CD4-positive, alpha-beta memory T cell (primary cell): ENCODE measurements around the gene C1QTNF5. TPM values are rescaled to one million over a fixed set of nuclear protein-coding genes. Genes with fewer than 3 reads are reported as not detected.
A peak's percentile ranks its signal among the peaks of the same experiment; 100 is the strongest.

Experiments
- CTCF ChIA-PET: fragments of 350-600 bp; sonication (Branson Sonifier 250); formaldehyde crosslinking; loops from one replicate; lab custom pipeline; 2021; ENCODE audit warnings: inconsistent platforms; ENCODE audit not compliant: partially characterized antibody; lab: Charles Lee
- POLR2A ChIA-PET: fragments of 350-600 bp; sonication (Branson Sonifier 250); formaldehyde crosslinking; loops from one replicate; lab custom pipeline; 2021; ENCODE audit not compliant: partially characterized antibody; lab: Charles Lee
- DNase-seq, 5 donors: peaks; one replicate each; pipeline versions ENCODE4 v3.0.0 to v3.0.0-alpha.2; 2020 to 2022; ENCODE audit warnings: mixed read lengths in 1 of 5
- H3K27ac ChIP-seq: one replicate; pipeline ENCODE4 v1.7.0; 2013; ENCODE audit warnings: low read depth, low read length
- H3K27me3 ChIP-seq: 2 replicates; pipeline ENCODE4 v1.7.0; 2013; ENCODE audit warnings: mild to moderate bottlenecking, low read length, moderate library complexity; ENCODE audit not compliant: insufficient read depth
- H3K36me3 ChIP-seq: 2 replicates; pipeline ENCODE4 v1.7.0; 2013; ENCODE audit warnings: mild to moderate bottlenecking, low read length, moderate library complexity; ENCODE audit not compliant: insufficient read depth
- H3K4me1 ChIP-seq: 2 replicates; pipeline ENCODE4 v1.7.0; 2013; ENCODE audit warnings: mild to moderate bottlenecking, low read length, moderate library complexity; ENCODE audit not compliant: insufficient read depth
- H3K4me3 ChIP-seq, 2 donors: one replicate each; pipeline ENCODE4 v1.7.0; 2013; ENCODE audit warnings: low read length in 2 of 2, mild to moderate bottlenecking in 1 of 2
- H3K9me3 ChIP-seq, 2 donors: one replicate each; pipeline ENCODE4 v1.7.0; 2013; ENCODE audit warnings: low read length in 2 of 2, control low read depth in 1 of 2; ENCODE audit not compliant: control insufficient read depth in 1 of 2
- H3K27ac Mint-ChIP-seq, 7 donors: one replicate each; pipeline ENCODE4 v1.8.0; 2020 to 2021; ENCODE audit warnings: mixed read lengths in 7 of 7, mild to moderate bottlenecking in 6 of 7, inconsistent platforms in 3 of 7, moderate library complexity in 3 of 7
- H3K27me3 Mint-ChIP-seq, 2 donors: one replicate each; pipeline ENCODE4 v1.8.0; 2020 to 2021; ENCODE audit warnings: mixed read lengths in 2 of 2
- H3K36me3 Mint-ChIP-seq, 2 donors: one replicate each; pipeline ENCODE4 v1.8.0; 2020 to 2021; ENCODE audit warnings: mixed read lengths in 2 of 2, inconsistent platforms in 1 of 2, mild to moderate bottlenecking in 1 of 2
- H3K4me1 Mint-ChIP-seq, 4 donors: one replicate each; pipeline ENCODE4 v1.8.0; 2020 to 2021; ENCODE audit warnings: mixed read lengths in 4 of 4, mild to moderate bottlenecking in 1 of 4
- H3K4me3 Mint-ChIP-seq, 8 donors: one replicate each; pipeline ENCODE4 v1.8.0; 2020 to 2021; ENCODE audit warnings: mixed read lengths in 8 of 8, mild to moderate bottlenecking in 7 of 8, moderate library complexity in 6 of 8, inconsistent platforms in 3 of 8
- H3K9me3 Mint-ChIP-seq, 8 donors: one replicate each; pipeline ENCODE4 v1.8.0; 2020 to 2021; ENCODE audit warnings: mixed read lengths in 8 of 8, mild to moderate bottlenecking in 5 of 8, inconsistent platforms in 3 of 8, moderate library complexity in 1 of 8
- intact Hi-C: fragments of 100-400 bp; cut with micrococcal nuclease; formaldehyde crosslinking; loops from one replicate; pipeline ENCODE4 v1.15.1; 2023
- polyA plus RNA-seq, 2 donors: library from polyadenylated mRNA; unstranded; fragments of 300-500 nt; fragmentation: Illumina TruSeq; gene quantifications; one replicate each; pipeline ENCODE4 v1.2.3, GENCODE V29; 2021
- total RNA-seq, 2 experiments: library from RNA; stranded (reverse); gene quantifications; one replicate each; pipeline ENCODE4 v1.2.3, GENCODE V29; 2021

Gene C1QTNF5
- total and polyA plus RNA-seq, 4 experiments from 2014 or later: not detected

DNA sequence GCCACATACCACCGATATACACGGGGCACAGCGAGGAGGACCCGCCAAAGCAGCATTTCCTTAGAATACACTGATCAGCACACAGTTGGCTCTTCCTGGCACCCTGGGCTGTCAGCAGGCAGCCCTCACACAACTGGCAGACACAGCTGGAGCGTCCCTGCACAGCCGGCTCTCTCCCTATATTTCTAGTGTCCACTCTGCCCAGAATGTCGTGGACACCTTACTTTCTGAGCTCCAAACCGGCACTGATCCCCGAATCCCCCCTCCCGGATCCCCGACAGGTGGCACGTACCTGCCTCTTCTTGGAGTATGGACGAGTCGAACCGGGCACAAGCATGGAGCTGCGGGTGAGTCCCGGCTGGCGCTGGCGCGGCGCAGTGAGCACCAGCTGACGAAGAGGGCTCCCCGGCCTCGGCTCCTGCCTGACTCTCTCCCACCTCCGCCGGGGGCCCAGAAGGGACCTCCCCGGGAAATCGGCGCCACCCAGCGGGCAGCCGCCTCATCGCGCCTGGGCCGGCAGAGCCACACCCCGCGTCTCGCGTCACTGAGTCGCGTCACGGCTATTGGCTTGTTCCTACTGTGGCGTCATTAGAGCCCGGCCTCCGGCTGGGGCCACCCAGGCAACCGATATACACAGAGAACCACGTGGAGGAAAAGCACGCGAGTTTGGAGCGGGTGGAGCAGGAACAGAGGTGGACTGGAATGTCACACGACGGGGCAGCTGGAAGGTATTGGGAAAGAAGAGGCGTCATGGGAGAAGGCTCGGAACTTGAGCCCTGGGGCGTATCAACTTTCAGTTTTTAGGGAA is 40.7 kb upstream of the C1QTNF5 start, which contains the start of gene USP2:
USP2 (minus strand) TSS at position 510 of the 808 bp plus-strand sequence. CDS start 8,210 bp downstream, outside the sequence.
- H3K9me3 ChIP-seq: no peaks in the 10 kb centered on the region
- peak within 1 kb of the TSS; percentile 77 to 86 for H3K4me3 ChIP-seq
- intact Hi-C loops: loop anchor here (1.0 kb wide), 1 partner anchor 25 kb away; no protein-coding TSS in a partner anchor
- H3K27ac ChIP-seq: peak within 1 kb of the TSS; percentile 49
- DNase-seq: peak; percentile 96 to 98 (median 97)
- no peaks in the 10 kb centered on the region for H3K27me3 ChIP-seq
- no peaks in the 10 kb centered on the region for H3K9me3 Mint-ChIP-seq
- no peak within 1 kb of the TSS for H3K4me3 Mint-ChIP-seq
- H3K4me1 Mint-ChIP-seq: peaks cover 0 to 9% (median 6%) of the 10 kb centered on the region in 4 donors
- H3K27me3 Mint-ChIP-seq: peaks cover 0 to 3% of the 10 kb centered on the region in 2 donors
- H3K4me1 ChIP-seq: peaks cover 17% of the 10 kb centered on the region
- H3K36me3 Mint-ChIP-seq: no peaks in the 10 kb centered on the region
- CTCF ChIA-PET: interaction anchor here (0.7 to 13.9 kb wide), 8 partner anchors 9 to 98 kb away, joined by 3 to 179 read pairs (median 5); no protein-coding TSS in a partner anchor
- POLR2A ChIA-PET: interaction anchor here (0.7 to 2.3 kb wide), 3 partner anchors 17 to 37 kb away, joined by 3 to 16 read pairs (median 3); no protein-coding TSS in a partner anchor
- H3K27ac Mint-ChIP-seq: peak within 1 kb of the TSS in 3 of 7 donors; percentile 75 to 87 (median 87)
- no peaks in the 10 kb centered on the region for H3K36me3 ChIP-seq

DNA sequence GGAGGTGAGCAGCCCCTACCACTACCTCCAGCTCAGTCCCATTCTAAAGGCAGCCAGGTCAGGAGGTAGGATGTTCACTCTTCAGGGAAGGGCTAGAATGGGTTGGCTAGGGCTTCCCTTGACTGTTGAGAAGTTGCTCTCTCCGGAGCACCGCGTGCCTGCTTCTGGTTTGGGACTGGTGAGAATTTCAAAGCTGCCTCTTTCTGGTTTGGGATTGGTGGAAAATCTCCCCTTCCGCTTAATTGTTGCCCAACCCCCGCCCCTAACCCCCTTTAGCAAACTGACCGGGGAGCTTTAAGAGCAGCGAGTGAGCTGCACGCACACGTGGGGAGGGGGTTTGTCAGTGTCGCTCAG is 40.1 kb upstream of the C1QTNF5 start:
- H3K4me1 Mint-ChIP-seq: peaks cover 0 to 9% (median 6%) of the 10 kb centered on the region in 4 donors
- Histone ChIP-seq H3K36me3 (no peaks in the 10 kb centered on the region), H3K4me1 (peaks cover 17% of the 10 kb centered on the region), H3K27me3 (no peaks in the 10 kb centered on the region), H3K27ac (peak overlapping the region; percentile 37), H3K4me3 (peak overlapping the region; percentile 77 to 86), H3K9me3 (no peaks in the 10 kb centered on the region)
- no peaks in the 10 kb centered on the region for H3K36me3 Mint-ChIP-seq
- ChIA-PET POLR2A (interaction anchor here (0.7 to 2.3 kb wide), 3 partner anchors 17 to 37 kb away, joined by 3 to 16 read pairs (median 3); no protein-coding TSS in a partner anchor), CTCF (interaction anchor here (0.7 to 13.9 kb wide), 8 partner anchors 8 to 98 kb away, joined by 3 to 179 read pairs (median 5); no protein-coding TSS in a partner anchor)
- intact Hi-C loops: loop anchor here (1.0 kb wide), 1 partner anchor 25 kb away; no protein-coding TSS in a partner anchor
- peak overlapping the region in 3 of 7 donors; percentile 75 to 87 (median 87) for H3K27ac Mint-ChIP-seq
- no peak overlapping the region for H3K4me3 Mint-ChIP-seq
- peaks cover 0 to 3% of the 10 kb centered on the region in 2 donors for H3K27me3 Mint-ChIP-seq
- no peaks in the 10 kb centered on the region for H3K9me3 Mint-ChIP-seq
- DNase-seq: no peak

DNA sequence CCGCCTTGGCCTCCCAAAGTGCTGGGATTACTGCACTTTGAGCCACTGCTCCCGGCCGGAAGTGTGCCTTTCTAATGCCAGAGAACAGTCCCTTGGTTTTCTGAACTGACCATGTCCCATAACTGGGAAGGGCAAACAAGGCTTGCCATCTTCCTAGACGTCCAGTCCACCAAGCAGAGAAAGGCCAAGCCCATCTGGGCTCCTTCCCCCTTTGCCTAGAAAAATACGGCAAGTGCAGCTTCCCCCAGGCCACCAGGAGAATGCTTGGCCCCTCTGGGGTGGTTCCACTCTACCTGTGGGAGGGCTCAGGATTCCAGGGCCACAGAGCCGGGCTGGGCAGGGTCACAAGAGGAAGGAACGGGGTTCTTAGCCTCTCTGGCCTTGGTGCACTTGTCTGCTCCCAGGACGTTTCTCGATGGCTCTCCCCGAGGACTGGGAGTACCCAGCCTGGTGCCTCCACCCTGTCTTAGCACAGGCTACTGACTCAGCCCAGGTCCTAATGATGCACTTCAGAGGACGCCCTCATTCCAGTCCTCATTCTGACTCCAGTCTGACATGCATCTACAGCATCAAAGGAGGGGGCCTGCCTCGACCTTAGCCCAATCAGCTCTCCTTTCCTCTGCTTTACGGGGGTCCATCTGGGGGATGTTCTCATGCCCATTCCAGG is 39.6 kb upstream of the C1QTNF5 start:
- peaks cover 17% of the 10 kb centered on the region for H3K4me1 ChIP-seq
- H3K36me3 Mint-ChIP-seq: no peaks in the 10 kb centered on the region
- POLR2A ChIA-PET: interaction anchor here (2.3 kb wide), 1 partner anchor 24 kb away, joined by 16 read pairs; no protein-coding TSS in a partner anchor
- no peak for DNase-seq
- intact Hi-C loops: no loop called here
- no peaks in the 10 kb centered on the region for H3K27me3 ChIP-seq
- H3K36me3 ChIP-seq: no peaks in the 10 kb centered on the region
- H3K4me3 ChIP-seq: peak overlapping the region in 1 of 2 donors; percentile 86
- CTCF ChIA-PET: interaction anchor here (1.0 to 13.9 kb wide), 7 partner anchors 8 to 97 kb away, joined by 3 to 179 read pairs (median 6); no protein-coding TSS in a partner anchor
- H3K4me1 Mint-ChIP-seq: peaks cover 0 to 9% (median 6%) of the 10 kb centered on the region in 4 donors
- no peak overlapping the region for H3K4me3 Mint-ChIP-seq
- H3K27ac Mint-ChIP-seq: peak overlapping the region in 3 of 7 donors; percentile 52 to 87 (median 87)
- no peaks in the 10 kb centered on the region for H3K9me3 ChIP-seq
- no peak overlapping the region for H3K27ac ChIP-seq
- H3K27me3 Mint-ChIP-seq: peaks cover 0 to 3% of the 10 kb centered on the region in 2 donors
- no peaks in the 10 kb centered on the region for H3K9me3 Mint-ChIP-seq

DNA sequence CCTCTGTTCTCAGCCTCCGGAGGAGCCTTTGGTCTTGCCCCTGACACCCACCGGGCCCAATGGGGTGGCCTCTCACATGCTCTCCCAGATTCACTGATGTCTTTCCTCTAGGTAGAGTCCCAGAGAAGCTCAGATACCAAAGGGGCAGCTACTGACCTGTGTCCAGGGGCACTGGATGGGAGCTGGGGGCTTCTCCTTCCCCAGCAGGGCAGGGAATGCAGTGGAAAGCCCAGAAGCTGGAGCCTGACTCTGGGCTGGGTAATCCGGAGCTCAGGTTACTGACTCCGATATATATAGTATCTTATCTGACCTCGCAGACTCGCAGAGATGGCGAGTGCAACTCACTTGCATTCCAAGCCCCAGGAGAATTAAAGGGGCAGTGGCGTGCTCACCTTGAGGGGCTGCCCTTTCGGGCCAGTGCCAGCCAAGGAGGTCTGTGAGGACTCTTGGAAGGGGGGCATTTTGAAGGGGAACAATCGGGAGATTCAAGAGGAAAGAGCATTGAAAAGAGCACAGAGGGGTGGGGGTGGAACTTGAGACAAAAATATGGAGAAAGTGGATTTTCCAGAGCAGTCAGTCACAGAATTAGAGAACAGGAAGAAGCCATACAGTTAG is 38.3 kb upstream of the C1QTNF5 start:
- Mint-ChIP-seq H3K4me3 (peak overlapping the region in 3 of 8 donors; percentile 40 to 67 (median 55)), H3K27ac (peak overlapping the region in 2 of 7 donors; percentile 38 to 60), H3K36me3 (no peaks in the 10 kb centered on the region), H3K9me3 (no peaks in the 10 kb centered on the region), H3K4me1 (peaks cover 2 to 9% (median 7%) of the 10 kb centered on the region in 4 donors), H3K27me3 (peaks cover 0 to 3% of the 10 kb centered on the region in 2 donors)
- POLR2A ChIA-PET: no interaction called here
- Histone ChIP-seq H3K27me3 (no peaks in the 10 kb centered on the region), H3K9me3 (no peaks in the 10 kb centered on the region), H3K4me3 (no peak overlapping the region), H3K4me1 (peaks cover 22% of the 10 kb centered on the region), H3K27ac (no peak overlapping the region), H3K36me3 (no peaks in the 10 kb centered on the region)
- DNase-seq: no peak
- intact Hi-C loops: no loop called here
- CTCF ChIA-PET: interaction anchor here (0.6 to 13.9 kb wide), 4 partner anchors 22 to 57 kb away, joined by 3 to 179 read pairs (median 4); no protein-coding TSS in a partner anchor

DNA sequence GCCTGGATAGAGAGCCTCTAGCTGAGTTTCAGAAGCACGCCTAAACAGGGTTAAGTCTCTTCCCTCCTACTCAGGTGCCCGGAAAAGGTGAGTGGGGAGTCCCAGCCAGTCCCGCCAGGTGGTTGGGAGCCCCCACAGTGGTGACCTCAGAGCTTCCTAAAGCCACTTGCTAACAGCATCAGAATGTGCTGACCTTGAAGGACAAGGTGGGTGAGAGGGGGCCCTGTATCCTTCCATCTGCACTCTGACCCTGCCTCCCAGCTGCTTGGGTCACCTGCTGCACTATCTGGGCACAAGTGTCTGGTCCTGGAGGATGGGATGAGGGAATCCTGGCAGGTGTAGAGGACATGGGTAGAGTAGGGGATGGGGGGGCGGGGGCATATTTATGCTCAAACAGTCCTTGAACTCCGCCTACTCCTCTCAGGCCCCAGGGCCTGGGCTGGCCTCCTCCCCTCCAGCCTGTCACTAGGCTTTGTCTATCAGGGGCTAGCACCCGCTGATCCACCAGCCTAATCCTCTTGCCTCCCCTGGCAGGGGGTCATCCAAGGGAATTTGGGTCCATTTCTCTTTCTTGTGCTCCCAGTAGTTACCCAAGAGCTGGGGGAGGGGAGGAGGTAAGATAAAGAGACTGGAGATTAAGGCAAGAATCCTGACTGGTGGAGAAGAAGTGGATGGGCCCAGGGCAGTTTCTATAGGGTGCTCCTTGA is 37.4 kb upstream of the C1QTNF5 start:
- Mint-ChIP-seq H3K27ac (peak overlapping the region in 3 of 7 donors; percentile 29 to 35 (median 31)), H3K36me3 (no peaks in the 10 kb centered on the region), H3K27me3 (peaks cover 0 to 3% of the 10 kb centered on the region in 2 donors), H3K4me1 (peaks cover 10 to 15% (median 11%) of the 10 kb centered on the region in 4 donors), H3K4me3 (no peak overlapping the region), H3K9me3 (no peaks in the 10 kb centered on the region)
- Histone ChIP-seq H3K4me1 (peaks cover 29% of the 10 kb centered on the region), H3K9me3 (no peaks in the 10 kb centered on the region), H3K36me3 (no peaks in the 10 kb centered on the region), H3K27ac (no peak overlapping the region), H3K4me3 (no peak overlapping the region), H3K27me3 (no peaks in the 10 kb centered on the region)
- ChIA-PET POLR2A (interaction anchor here (1.4 kb wide), 1 partner anchor 40 kb away, joined by 3 read pairs; no protein-coding TSS in a partner anchor), CTCF (interaction anchor here (13.9 kb wide), 1 partner anchor 21 kb away, joined by 179 read pairs; no protein-coding TSS in a partner anchor)
- no peak for DNase-seq
- intact Hi-C loops: no loop called here
